Mucosa of rectum (tissue), 2 donors: ENCODE measurements around the gene GNG3.
A peak's percentile ranks its signal among the peaks of the same experiment; 100 is the strongest.

Experiments
- H3K27ac ChIP-seq, 2 donors: one replicate each; pipeline ENCODE4 v1.7.0; 2013; ENCODE audit warnings: inconsistent platforms in 2 of 2, low read depth in 2 of 2, low read length in 2 of 2
- H3K27me3 ChIP-seq, 2 donors: one replicate each; pipeline ENCODE4 v1.7.0; 2013; ENCODE audit warnings: low read length in 2 of 2; ENCODE audit not compliant: control insufficient read depth in 2 of 2, insufficient read depth in 2 of 2
- H3K36me3 ChIP-seq, 2 donors: one replicate each; pipeline ENCODE4 v1.7.0; 2013; ENCODE audit warnings: low read length in 2 of 2; ENCODE audit not compliant: control insufficient read depth in 2 of 2, insufficient read depth in 2 of 2
- H3K4me1 ChIP-seq, 2 donors: one replicate each; pipeline ENCODE4 v1.7.0; 2013; ENCODE audit warnings: low read length in 2 of 2, mild to moderate bottlenecking in 1 of 2; ENCODE audit not compliant: control insufficient read depth in 2 of 2, insufficient read depth in 2 of 2
- H3K4me3 ChIP-seq, 2 donors: one replicate each; pipeline ENCODE4 v1.7.0; 2013; ENCODE audit warnings: low read length in 2 of 2
- H3K9ac ChIP-seq, 2 donors: one replicate each; pipeline ENCODE4 v1.7.0; 2013; ENCODE audit warnings: low read length in 2 of 2, low read depth in 1 of 2, mild to moderate bottlenecking in 1 of 2
- H3K9me3 ChIP-seq, 2 donors: one replicate each; pipeline ENCODE4 v1.7.0; 2013; ENCODE audit warnings: low read length in 2 of 2; ENCODE audit not compliant: control insufficient read depth in 2 of 2
- donor health status: healthy.
- donor health status: Normal muscosa, but diverticular disease.

GNG3 gene

GRCh38 chr11:62752994-62753735 is 45.7 kb downstream of the GNG3 start:
- peak overlapping the region; percentile 97 for H3K4me3 ChIP-seq
- peaks cover 6 to 15% of the 10 kb centered on the region in 2 donors for H3K36me3 ChIP-seq
- H3K9ac ChIP-seq = peak overlapping the region; percentile 54 to 74
- H3K4me1 ChIP-seq = peaks cover 11 to 16% of the 10 kb centered on the region in 2 donors
- H3K9me3 ChIP-seq = no peaks in the 10 kb centered on the region
- H3K27me3 ChIP-seq = no peaks in the 10 kb centered on the region
- H3K27ac ChIP-seq = peak overlapping the region; percentile 91 to 95

GRCh38 chr11:62753736-62754603 is 46.5 kb downstream of the GNG3 start, which contains the start of gene ZBTB3:
Gene ZBTB3 (minus strand): TSS chr11:62754160. CDS start chr11:62753664, 496 bp downstream.
- H3K36me3 ChIP-seq = peaks cover 6 to 12% of the 10 kb centered on the region in 2 donors
- peaks cover 11 to 16% of the 10 kb centered on the region in 2 donors for H3K4me1 ChIP-seq
- peak within 1 kb of the TSS; percentile 97 for H3K4me3 ChIP-seq
- H3K27me3 ChIP-seq = no peaks in the 10 kb centered on the region
- H3K9ac ChIP-seq = peak within 1 kb of the TSS; percentile 80 to 96
- H3K27ac ChIP-seq = peak within 1 kb of the TSS; percentile 91 to 95
- H3K9me3 ChIP-seq = no peaks in the 10 kb centered on the region

GRCh38 chr11:62755086-62755615 is 47.7 kb downstream of the GNG3 start:
- peaks cover 11 to 16% of the 10 kb centered on the region in 2 donors for H3K4me1 ChIP-seq
- no peak overlapping the region for H3K27ac ChIP-seq
- H3K9me3 ChIP-seq = no peaks in the 10 kb centered on the region
- no peaks in the 10 kb centered on the region for H3K27me3 ChIP-seq
- H3K9ac ChIP-seq = no peak overlapping the region
- H3K4me3 ChIP-seq = no peak overlapping the region
- peaks cover 6 to 11% of the 10 kb centered on the region in 2 donors for H3K36me3 ChIP-seq

GRCh38 chr11:62757846-62758788 is 50.6 kb downstream of the GNG3 start:
- Histone ChIP-seq H3K4me3 (no peak overlapping the region), H3K4me1 (peaks cover 19 to 22% of the 10 kb centered on the region in 2 donors), H3K36me3 (no peaks in the 10 kb centered on the region), H3K27ac (no peak overlapping the region), H3K9ac (no peak overlapping the region), H3K9me3 (no peaks in the 10 kb centered on the region), H3K27me3 (no peaks in the 10 kb centered on the region)
